Measurements from ENCODE around the gene INPP4A. TPM values are rescaled to one million over a fixed set of nuclear protein-coding genes. Genes with fewer than 3 reads are reported as not detected.
"Not testable (repeated sequence)": the region's sequence is repeated elsewhere in the genome, so short reads cannot be mapped to it uniquely, and the experiment has no call there.

The INPP4A gene
- total and polyA plus RNA-seq, 7 donors, result 1.8 to 49.9 (median 30.4) TPM

- no peak overlapping the region for H3K27ac ChIP-seq
- no peaks in the 10 kb centered on the region for H3K4me1 ChIP-seq
- no peak for TF ChIP-seq POLR2AphosphoS5 (IDR thresholded peaks at IDR 0.05)
- no peak for TF ChIP-seq EP300 (IDR thresholded peaks at IDR 0.05)
- no peak for TF ChIP-seq CTCF (IDR thresholded peaks at IDR 0.05)
- no peak for TF ChIP-seq POLR2A (IDR thresholded peaks at IDR 0.05)
- intact Hi-C loops (cut with DNase I), result no loop called here
- DNase-seq, result no peak
- H3K4me3 ChIP-seq, result no peak overlapping the region
- no peaks in the 10 kb centered on the region for H3K36me3 ChIP-seq
- no peaks in the 10 kb centered on the region for H3K27me3 ChIP-seq
- WGBS, 2 donors, result 75 to 85% methylated on average over 2 of the region's 2 CpGs
- no peaks in the 10 kb centered on the region for H3K9me3 ChIP-seq
Observed at GRCh38 chr2:98433363-98433964, 11.2 kb upstream of the INPP4A start.

GRCh38 chr2:98434492-98434891 is 10.2 kb upstream of the INPP4A start:
- no peak overlapping the region for H3K27ac ChIP-seq
- WGBS, 2 donors, result 91 to 94% methylated on average over 3 of the region's 3 CpGs
- intact Hi-C loops (cut with DNase I), result no loop called here

GRCh38 chr2:98435670-98436069 is 9.0 kb upstream of the INPP4A start:
- H3K9me3 ChIP-seq; H3K36me3 ChIP-seq; H3K27ac ChIP-seq; H3K4me1 ChIP-seq; DNase-seq; intact Hi-C loops (cut with DNase I); H3K4me3 ChIP-seq; H3K27me3 ChIP-seq: not testable (repeated sequence)
- 85 to 87% methylated on average over 4 of the region's 4 CpGs for WGBS, 2 donors

More at GRCh38 chr2:98434492-98434891, 10.2 kb upstream of the INPP4A start:
- no peak overlapping the region for H3K4me3 ChIP-seq
- no peaks in the 10 kb centered on the region for H3K4me1 ChIP-seq
- no peaks in the 10 kb centered on the region for H3K36me3 ChIP-seq
- no peak for DNase-seq
- H3K9me3 ChIP-seq, result no peaks in the 10 kb centered on the region
- TF ChIP-seq CTCF (IDR thresholded peaks at IDR 0.05), result no peak
- TF ChIP-seq POLR2AphosphoS5 (IDR thresholded peaks at IDR 0.05), result no peak
- no peak for TF ChIP-seq POLR2A (IDR thresholded peaks at IDR 0.05)
- no peak for TF ChIP-seq EP300 (IDR thresholded peaks at IDR 0.05)
- no peaks in the 10 kb centered on the region for H3K27me3 ChIP-seq

GRCh38 chr2:98436734-98437133 is 7.9 kb upstream of the INPP4A start:
- no peak overlapping the region for H3K27ac ChIP-seq
- no peaks in the 10 kb centered on the region for H3K9me3 ChIP-seq
- no peaks in the 10 kb centered on the region for H3K4me1 ChIP-seq
- no peaks in the 10 kb centered on the region for H3K27me3 ChIP-seq
- no peaks in the 10 kb centered on the region for H3K36me3 ChIP-seq
- 71 to 74% methylated on average over 4 of the region's 4 CpGs for WGBS, 2 donors
- TF ChIP-seq EP300 (IDR thresholded peaks at IDR 0.05) (no peak), POLR2A (IDR thresholded peaks at IDR 0.05) (no peak), CTCF (IDR thresholded peaks at IDR 0.05) (no peak), POLR2AphosphoS5 (IDR thresholded peaks at IDR 0.05) (no peak)
- H3K4me3 ChIP-seq, result no peak overlapping the region
- intact Hi-C loops (cut with DNase I), result no loop called here
- DNase-seq, result no peak

- Histone ChIP-seq H3K4me1 (no peaks in the 10 kb centered on the region), H3K27ac (no peak overlapping the region), H3K9me3 (no peaks in the 10 kb centered on the region), H3K36me3 (no peaks in the 10 kb centered on the region), H3K27me3 (no peaks in the 10 kb centered on the region), H3K4me3 (no peak overlapping the region)
- WGBS, 2 donors, result 18 to 47% methylated on average over 1 of the region's 1 CpG
- intact Hi-C loops (cut with DNase I), result no loop called here
- TF ChIP-seq POLR2AphosphoS5 (IDR thresholded peaks at IDR 0.05), result no peak
- no peak for TF ChIP-seq POLR2A (IDR thresholded peaks at IDR 0.05)
- no peak for TF ChIP-seq EP300 (IDR thresholded peaks at IDR 0.05)
- no peak for TF ChIP-seq CTCF (IDR thresholded peaks at IDR 0.05)
- DNase-seq, result no peak
Observed at GRCh38 chr2:98438190-98439133, 6.2 kb upstream of the INPP4A start.

All from sigmoid colon (tissue), 7 donors.